ENCODE measurements around the gene DVL1. TPM values are rescaled to one million over a fixed set of nuclear protein-coding genes. Genes with fewer than 3 reads are reported as not detected.

The DVL1 gene
- polyA plus RNA-seq, 1 experiment, result 8.9 TPM

DNA sequence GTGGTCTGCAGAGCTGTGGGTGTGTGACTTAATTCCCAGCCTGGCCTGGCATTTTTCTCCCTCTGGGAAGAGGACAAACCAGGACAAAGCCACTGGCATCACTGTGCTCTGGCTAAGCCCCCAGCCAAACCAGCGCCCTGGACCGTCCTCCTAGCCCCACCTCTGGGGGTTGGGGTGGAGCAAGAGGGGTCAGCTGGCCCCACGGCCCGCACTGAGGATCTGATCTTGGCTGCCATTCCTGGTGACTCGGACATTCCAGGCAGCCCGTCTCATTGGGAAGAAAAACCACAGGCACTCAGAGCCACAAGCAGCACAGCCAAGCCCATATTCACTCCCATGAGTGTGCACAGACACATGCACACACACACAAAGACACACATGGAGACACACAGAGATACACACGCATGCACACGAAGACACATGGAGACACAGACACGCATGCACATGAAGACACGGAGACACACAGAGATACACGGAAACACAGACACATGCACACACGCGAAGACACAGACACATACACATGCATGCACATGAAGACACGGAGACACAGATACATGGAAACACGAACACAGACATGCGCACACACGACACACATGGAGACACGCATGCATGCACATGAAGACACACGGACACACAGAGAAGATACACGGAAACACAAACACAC, 11.4 kb upstream of the DVL1 start:
- peak overlapping the region; percentile 99 for H3K27ac ChIP-seq (ENCODE audit: low read depth, low read length)
- H3K27me3 ChIP-seq (ENCODE audit: control insufficient read depth, insufficient read depth, low read length), result no peaks in the 10 kb centered on the region
- DNase-seq (ENCODE audit: low read depth, low spot score), result peak; percentile 86
- TF ChIP-seq, protein P1, sequence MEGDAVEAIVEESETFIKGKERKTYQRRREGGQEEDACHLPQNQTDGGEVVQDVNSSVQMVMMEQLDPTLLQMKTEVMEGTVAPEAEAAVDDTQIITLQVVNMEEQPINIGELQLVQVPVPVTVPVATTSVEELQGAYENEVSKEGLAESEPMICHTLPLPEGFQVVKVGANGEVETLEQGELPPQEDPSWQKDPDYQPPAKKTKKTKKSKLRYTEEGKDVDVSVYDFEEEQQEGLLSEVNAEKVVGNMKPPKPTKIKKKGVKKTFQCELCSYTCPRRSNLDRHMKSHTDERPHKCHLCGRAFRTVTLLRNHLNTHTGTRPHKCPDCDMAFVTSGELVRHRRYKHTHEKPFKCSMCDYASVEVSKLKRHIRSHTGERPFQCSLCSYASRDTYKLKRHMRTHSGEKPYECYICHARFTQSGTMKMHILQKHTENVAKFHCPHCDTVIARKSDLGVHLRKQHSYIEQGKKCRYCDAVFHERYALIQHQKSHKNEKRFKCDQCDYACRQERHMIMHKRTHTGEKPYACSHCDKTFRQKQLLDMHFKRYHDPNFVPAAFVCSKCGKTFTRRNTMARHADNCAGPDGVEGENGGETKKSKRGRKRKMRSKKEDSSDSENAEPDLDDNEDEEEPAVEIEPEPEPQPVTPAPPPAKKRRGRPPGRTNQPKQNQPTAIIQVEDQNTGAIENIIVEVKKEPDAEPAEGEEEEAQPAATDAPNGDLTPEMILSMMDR (IDR thresholded peaks at IDR 0.05; ENCODE audit: low read depth, low read length), result no peak
- POLR2A ChIA-PET, result interaction anchor here (0.7 kb wide), 1 partner anchor 14 kb away, joined by 3 read pairs; the partner anchor contains the start of gene AURKAIP1
- no peaks in the 10 kb centered on the region; the same call in 1 of the 2 replicates for H3K9me3 ChIP-seq (ENCODE audit: control insufficient read depth, insufficient read depth, low read length)
- H3K4me3 ChIP-seq (ENCODE audit: low read depth, low read length), result no peak overlapping the region
- CTCF ChIA-PET, result no interaction called here

DNA sequence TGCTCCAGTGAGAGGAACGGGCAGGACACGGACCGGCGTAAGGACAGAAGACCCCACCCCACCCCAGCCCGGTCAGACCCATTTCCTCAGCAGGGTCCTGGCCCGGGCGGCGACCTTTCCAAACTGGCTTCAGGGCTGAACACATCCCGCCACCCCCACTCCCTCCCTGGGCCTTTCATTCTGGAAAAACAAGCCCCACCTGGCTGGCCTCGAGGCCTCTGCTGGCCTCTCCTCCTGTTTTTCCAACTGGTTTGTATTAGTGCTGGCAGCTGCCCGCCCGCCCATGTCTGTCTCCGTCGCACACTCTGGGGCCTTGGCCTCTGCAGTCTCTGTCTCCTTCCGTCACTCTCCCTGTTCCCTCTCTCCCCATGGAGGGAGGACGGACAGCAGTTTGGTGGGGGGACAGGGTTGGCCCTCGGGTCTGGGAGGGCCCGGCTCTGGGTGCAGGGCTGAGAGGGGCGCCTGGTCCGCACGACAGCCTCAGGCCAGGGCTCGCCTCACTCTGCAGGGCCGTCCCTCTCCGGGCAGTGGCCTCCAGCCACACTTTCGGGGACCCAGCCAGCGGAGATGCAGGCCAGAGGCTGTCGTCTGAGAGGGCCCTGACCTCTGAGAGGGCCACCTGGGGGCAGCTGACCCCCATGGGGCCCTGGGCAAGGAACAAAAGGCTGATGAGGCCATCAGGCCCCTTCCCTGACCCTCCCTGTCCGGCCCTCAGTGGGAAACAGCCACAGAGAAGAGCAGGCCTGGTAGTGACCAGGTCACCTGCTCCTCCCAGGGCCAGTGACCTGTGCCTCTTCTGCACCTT, 10.6 kb upstream of the DVL1 start:
- Histone ChIP-seq H3K27me3 (ENCODE audit: control insufficient read depth, insufficient read depth, low read length) (no peaks in the 10 kb centered on the region), H3K4me3 (ENCODE audit: low read depth, low read length) (peak overlapping the region; percentile 4; the same call in 1 of the 2 replicates), H3K9me3 (ENCODE audit: control insufficient read depth, insufficient read depth, low read length) (no peaks in the 10 kb centered on the region; the same call in 1 of the 2 replicates), H3K27ac (ENCODE audit: low read depth, low read length) (peak overlapping the region; percentile 99)
- DNase-seq (ENCODE audit: low read depth, low spot score), result no peak
- CTCF ChIA-PET, result no interaction called here
- TF ChIP-seq, protein P1 (IDR thresholded peaks at IDR 0.05; ENCODE audit: low read depth, low read length), result no peak
- POLR2A ChIA-PET, result interaction anchor here (0.5 to 0.7 kb wide), 2 partner anchors 15 to 62 kb away, joined by 3 to 7 read pairs; partner anchors contain the start of gene AURKAIP1

DNA sequence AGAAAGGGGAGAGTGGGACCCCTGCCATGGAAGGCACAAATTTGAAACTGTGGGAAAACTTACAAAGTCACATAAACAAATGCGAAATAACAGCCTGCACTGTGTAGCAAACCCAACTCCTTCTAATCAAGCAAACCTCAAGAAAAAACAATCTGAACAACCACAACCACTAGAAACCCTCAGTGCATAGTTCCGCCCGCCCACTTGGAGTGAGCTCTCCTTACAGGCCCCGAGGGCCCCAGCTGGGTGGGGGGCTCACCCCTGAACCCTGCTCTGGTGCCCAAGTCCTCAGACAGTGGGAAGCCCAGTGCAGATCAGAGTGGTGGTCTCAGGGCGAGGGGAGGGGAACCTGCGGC, 10.1 kb upstream of the DVL1 start:
- CTCF ChIA-PET, result no interaction called here
- peak; percentile 47 for DNase-seq (ENCODE audit: low read depth, low spot score)
- peak overlapping the region; percentile 99 for H3K27ac ChIP-seq (ENCODE audit: low read depth, low read length)
- TF ChIP-seq, protein P1 (IDR thresholded peaks at IDR 0.05; ENCODE audit: low read depth, low read length), result no peak
- H3K4me3 ChIP-seq (ENCODE audit: low read depth, low read length), result peak overlapping the region; percentile 84
- no peaks in the 10 kb centered on the region for H3K27me3 ChIP-seq (ENCODE audit: control insufficient read depth, insufficient read depth, low read length)
- H3K9me3 ChIP-seq (ENCODE audit: control insufficient read depth, insufficient read depth, low read length), result no peaks in the 10 kb centered on the region; the same call in 1 of the 2 replicates
- POLR2A ChIA-PET, result interaction anchor here (0.5 to 2.4 kb wide), 3 partner anchors 13 to 63 kb away, joined by 5 to 16 read pairs (median 7); partner anchors contain the start of gene AURKAIP1

DNA sequence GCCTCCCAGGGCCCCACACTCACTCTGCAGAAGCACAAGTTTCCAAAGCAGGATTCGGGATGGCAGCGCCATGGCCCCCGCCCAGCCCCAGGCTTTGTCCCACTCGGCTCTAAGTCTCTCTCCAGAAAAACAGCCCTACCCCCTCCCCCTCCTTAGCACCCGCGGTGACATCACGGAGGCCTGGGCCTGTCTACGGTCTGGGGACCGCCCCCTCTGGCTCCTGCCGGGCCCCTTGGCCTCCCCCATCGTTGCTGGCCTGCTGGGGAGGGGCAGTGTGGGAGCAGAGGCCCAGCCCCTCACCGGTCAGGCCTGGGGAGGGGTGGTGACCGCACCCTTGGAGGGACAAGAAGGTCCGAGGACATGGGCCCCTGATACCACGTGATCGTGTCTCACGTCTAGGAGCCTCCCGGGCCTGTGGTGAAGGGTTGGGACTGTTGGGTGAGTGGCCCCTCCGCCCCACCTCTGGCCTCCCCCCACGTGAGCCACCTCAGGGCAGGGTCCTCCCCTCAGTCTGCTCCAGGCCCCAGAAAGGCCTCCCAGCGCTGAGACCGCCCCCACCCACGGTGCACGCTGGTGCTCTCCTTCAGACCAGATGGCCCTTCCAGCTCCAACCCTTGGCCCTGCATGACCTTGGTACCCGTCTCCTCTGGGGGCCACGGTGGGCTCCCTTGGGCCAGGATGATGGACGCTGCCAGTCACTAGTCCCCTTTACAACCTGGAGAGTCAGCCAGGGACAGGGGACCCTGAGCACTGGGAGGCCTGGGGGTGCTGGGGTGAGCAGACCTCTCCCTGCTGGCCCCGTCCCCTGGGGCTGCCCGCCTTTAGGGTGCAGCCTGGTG, 9.4 kb upstream of the DVL1 start, which contains the start of gene MXRA8:
Gene MXRA8, minus strand, starts transcription at position 123 of the 839 bp plus-strand sequence. Its CDS starts 51 bp downstream, at position 72.
- POLR2A ChIA-PET, result interaction anchor here (1.0 to 2.4 kb wide), 3 partner anchors 11 to 16 kb away, joined by 5 to 16 read pairs (median 7); partner anchors contain the start of gene AURKAIP1
- Histone ChIP-seq H3K9me3 (ENCODE audit: control insufficient read depth, insufficient read depth, low read length) (no peaks in the 10 kb centered on the region; the same call in 1 of the 2 replicates), H3K27ac (ENCODE audit: low read depth, low read length) (peak within 1 kb of the TSS; percentile 99), H3K27me3 (ENCODE audit: control insufficient read depth, insufficient read depth, low read length) (no peaks in the 10 kb centered on the region), H3K4me3 (ENCODE audit: low read depth, low read length) (peak within 1 kb of the TSS; percentile 84)
- DNase-seq (ENCODE audit: low read depth, low spot score), result peak; percentile 58
- TF ChIP-seq, protein P1 (IDR thresholded peaks at IDR 0.05; ENCODE audit: low read depth, low read length), result no peak
- CTCF ChIA-PET, result no interaction called here

Measured in AG04450 (cell line).